ENCODE data around the gene TMEM121B.

The TMEM121B gene

GRCh38 chr22:17113600-17113999 lies 7.6 kb downstream of the TMEM121B start:
- peak overlapping the region; percentile 88 to 100 (median 95) for H3K4me2 ChIP-seq
- peaks cover 68 to 100% (median 100%) of the 10 kb centered on the region in 10 experiments for H3K4me1 ChIP-seq
- peak overlapping the region in 10 of 11 experiments; percentile 48 to 99 (median 89); a peak in 21 of 22 replicates for H3K27ac ChIP-seq
- peak overlapping the region in 2 of 10 experiments; percentile 11 to 17; a peak in 1 of 20 replicates for H3K4me3 ChIP-seq
- TF ChIP-seq Cebpa-rat (IDR thresholded peaks at IDR 0.05) = no peak
- no peaks in the 10 kb centered on the region for H3K9me3 ChIP-seq (replicated peaks in 1 of 11)
- peak overlapping the region in 9 of 11 experiments; percentile 32 to 92 (median 81); a peak in 13 of 22 replicates for H3K9ac ChIP-seq
- peaks cover 0 to 60% (median 0%) of the 10 kb centered on the region in 11 experiments; a peak in 6 of 22 replicates for H4K20me1 ChIP-seq
- no peaks in the 10 kb centered on the region for H3K27me3 ChIP-seq
- peaks cover 21 to 67% (median 55%) of the 10 kb centered on the region in 11 experiments for H3K36me3 ChIP-seq

GRCh38 chr22:17112491-17113042 lies 8.6 kb downstream of the TMEM121B start:
- Histone ChIP-seq H3K4me3 (no peak overlapping the region), H3K9me3 (replicated peaks in 1 of 11) (no peaks in the 10 kb centered on the region), H4K20me1 (peaks cover 0 to 53% (median 0%) of the 10 kb centered on the region in 11 experiments; a peak in 4 of 22 replicates), H3K27ac (peak overlapping the region in 10 of 11 experiments; percentile 48 to 99 (median 89); a peak in 16 of 22 replicates), H3K4me1 (peaks cover 63 to 100% (median 100%) of the 10 kb centered on the region in 10 experiments), H3K9ac (peak overlapping the region in 8 of 11 experiments; percentile 5 to 92 (median 55); a peak in 9 of 22 replicates), H3K36me3 (peaks cover 31 to 76% (median 65%) of the 10 kb centered on the region in 11 experiments), H3K27me3 (no peaks in the 10 kb centered on the region), H3K4me2 (peak overlapping the region; percentile 21 to 100 (median 95))
- TF ChIP-seq Cebpa-rat (IDR thresholded peaks at IDR 0.05) = no peak

- Histone ChIP-seq H3K4me3 (peak overlapping the region in 1 of 10 experiments; percentile 61; a peak in 1 of 20 replicates), H3K4me1 (peaks cover 63 to 100% (median 100%) of the 10 kb centered on the region in 10 experiments), H3K9ac (peak overlapping the region in 7 of 11 experiments; percentile 16 to 92 (median 81); a peak in 11 of 22 replicates), H3K4me2 (peak overlapping the region in 9 of 11 experiments; percentile 90 to 100 (median 96); a peak in 16 of 22 replicates), H3K27me3 (no peaks in the 10 kb centered on the region), H3K9me3 (replicated peaks in 1 of 11) (no peaks in the 10 kb centered on the region), H4K20me1 (peaks cover 0 to 53% (median 0%) of the 10 kb centered on the region in 11 experiments; a peak in 3 of 22 replicates), H3K36me3 (peaks cover 41 to 87% (median 76%) of the 10 kb centered on the region in 11 experiments), H3K27ac (peak overlapping the region; percentile 30 to 99 (median 93); a peak in 20 of 22 replicates)
- no peak for TF ChIP-seq Cebpa-rat (IDR thresholded peaks at IDR 0.05)
Observed at GRCh38 chr22:17110791-17111550, 10.2 kb downstream of the TMEM121B start.

- H3K27me3 ChIP-seq = no peaks in the 10 kb centered on the region
- peak overlapping the region in 10 of 11 experiments; percentile 87 to 99 (median 94); a peak in 20 of 22 replicates for H3K27ac ChIP-seq
- H3K4me1 ChIP-seq = peaks cover 63 to 100% (median 100%) of the 10 kb centered on the region in 10 experiments
- H4K20me1 ChIP-seq = peaks cover 0 to 53% (median 0%) of the 10 kb centered on the region in 11 experiments; a peak in 3 of 22 replicates
- H3K4me3 ChIP-seq = peak overlapping the region in 2 of 10 experiments; percentile 1 to 61; a peak in 2 of 20 replicates
- peak overlapping the region in 5 of 11 experiments; percentile 72 to 85 (median 84); a peak in 8 of 22 replicates for H3K9ac ChIP-seq
- H3K36me3 ChIP-seq = peaks cover 50 to 96% (median 86%) of the 10 kb centered on the region in 11 experiments
- TF ChIP-seq Cebpa-rat (IDR thresholded peaks at IDR 0.05) = no peak
- no peaks in the 10 kb centered on the region for H3K9me3 ChIP-seq (replicated peaks in 1 of 11)
- H3K4me2 ChIP-seq = peak overlapping the region in 8 of 11 experiments; percentile 86 to 100 (median 94); a peak in 16 of 22 replicates
Observed at GRCh38 chr22:17109976-17110375, 11.2 kb downstream of the TMEM121B start.

- peak overlapping the region; percentile 16 to 85 (median 80); a peak in 18 of 22 replicates for H3K9ac ChIP-seq
- H3K9me3 ChIP-seq (replicated peaks in 1 of 11) = no peaks in the 10 kb centered on the region
- H3K4me1 ChIP-seq = peaks cover 56 to 100% (median 100%) of the 10 kb centered on the region in 10 experiments
- peaks cover 0 to 52% (median 0%) of the 10 kb centered on the region in 11 experiments; a peak in 4 of 22 replicates for H4K20me1 ChIP-seq
- peak overlapping the region in 3 of 10 experiments; percentile 1 to 61 (median 31); a peak in 3 of 20 replicates for H3K4me3 ChIP-seq
- peak overlapping the region; percentile 87 to 99 (median 93); a peak in 21 of 22 replicates for H3K27ac ChIP-seq
- H3K36me3 ChIP-seq = peaks cover 57 to 98% (median 92%) of the 10 kb centered on the region in 11 experiments
- no peak for TF ChIP-seq Cebpa-rat (IDR thresholded peaks at IDR 0.05)
- peak overlapping the region in 9 of 11 experiments; percentile 26 to 100 (median 94); a peak in 17 of 22 replicates for H3K4me2 ChIP-seq
- no peaks in the 10 kb centered on the region for H3K27me3 ChIP-seq
Observed at GRCh38 chr22:17109113-17109865, 11.9 kb downstream of the TMEM121B start.

- H3K4me3 ChIP-seq = peak overlapping the region in 3 of 10 experiments; percentile 5 to 61 (median 31); a peak in 4 of 20 replicates
- H3K4me2 ChIP-seq = peak overlapping the region in 10 of 11 experiments; percentile 80 to 100 (median 93); a peak in 20 of 22 replicates
- no peak for TF ChIP-seq Cebpa-rat (IDR thresholded peaks at IDR 0.05)
- H3K4me1 ChIP-seq = peaks cover 48 to 100% (median 100%) of the 10 kb centered on the region in 10 experiments
- H3K9me3 ChIP-seq (replicated peaks in 1 of 11) = no peaks in the 10 kb centered on the region
- peaks cover 63 to 99% (median 93%) of the 10 kb centered on the region in 11 experiments for H3K36me3 ChIP-seq
- H3K27ac ChIP-seq = peak overlapping the region; percentile 87 to 99 (median 93)
- H4K20me1 ChIP-seq = peaks cover 0 to 44% (median 0%) of the 10 kb centered on the region in 11 experiments; a peak in 3 of 22 replicates
- peak overlapping the region; percentile 72 to 85 (median 80) for H3K9ac ChIP-seq
- H3K27me3 ChIP-seq = no peaks in the 10 kb centered on the region
Observed at GRCh38 chr22:17108256-17109112, 12.7 kb downstream of the TMEM121B start.

- Histone ChIP-seq H3K4me1 (peaks cover 38 to 100% (median 100%) of the 10 kb centered on the region in 10 experiments), H3K9me3 (replicated peaks in 1 of 11) (no peaks in the 10 kb centered on the region), H4K20me1 (peaks cover 0 to 34% (median 0%) of the 10 kb centered on the region in 11 experiments; a peak in 3 of 22 replicates), H3K36me3 (peaks cover 73 to 99% (median 93%) of the 10 kb centered on the region in 11 experiments), H3K9ac (peak overlapping the region; percentile 72 to 85 (median 80)), H3K27ac (peak overlapping the region; percentile 87 to 99 (median 93)), H3K4me3 (peak overlapping the region in 6 of 10 experiments; percentile 13 to 61 (median 23); a peak in 7 of 20 replicates), H3K27me3 (no peaks in the 10 kb centered on the region), H3K4me2 (peak overlapping the region; percentile 80 to 100 (median 92))
- no peak for TF ChIP-seq Cebpa-rat (IDR thresholded peaks at IDR 0.05)
Observed at GRCh38 chr22:17107547-17107810, 13.7 kb downstream of the TMEM121B start.

Measured in BLaER1 treated with 17β-estradiol and CSF1 and Interleukin-3, amounts not matched to agents 10 nM and 100 nM (cell line).